Neural progenitor cell (in vitro differentiated cells): Measurements from ENCODE around the gene CCDC91. TPM values are rescaled to one million over a fixed set of nuclear protein-coding genes. Genes with fewer than 3 reads are reported as not detected.

ENCODE experiments used
- DNase-seq: peaks from one replicate; pipeline ENCODE4 v3.0.0-alpha.2; 2016; ENCODE audit warnings: low spot score
- H2AFZ ChIP-seq: fragments of 200-600 bp; sonication (generic); replicated peaks from 2 replicates; pipeline ENCODE4 v1.6.1; 2016; ENCODE audit warnings: antibody characterized with exemption
- H3F3A ChIP-seq: fragments of 200-600 bp; sonication (generic); 2 replicates; pipeline ENCODE4 v1.6.1; 2016; ENCODE audit warnings: antibody characterized with exemption, low read depth
- H3K27ac ChIP-seq: fragments of 200-600 bp; sonication (generic); 2 replicates; pipeline ENCODE4 v1.5.1; 2016; ENCODE audit warnings: mild to moderate bottlenecking
- H3K27me3 ChIP-seq: fragments of 200-600 bp; sonication (generic); 2 replicates; pipeline ENCODE4 v1.6.1; 2016; ENCODE audit warnings: mild to moderate bottlenecking, moderate library complexity
- H3K36me3 ChIP-seq: fragments of 200-600 bp; sonication (generic); 2 replicates; pipeline ENCODE4 v1.5.1; 2016
- H3K4me1 ChIP-seq: fragments of 200-600 bp; sonication (generic); 2 replicates; pipeline ENCODE4 v1.6.1; 2016; ENCODE audit warnings: mixed run types
- H3K4me2 ChIP-seq: fragments of 200-600 bp; sonication (generic); 2 replicates; pipeline ENCODE4 v1.6.1; 2016
- H3K4me3 ChIP-seq: fragments of 200-600 bp; sonication (generic); 2 replicates; pipeline ENCODE4 v1.5.1; 2016
- H3K79me2 ChIP-seq: fragments of 200-600 bp; sonication (generic); 2 replicates; pipeline ENCODE4 v1.6.1; 2016; ENCODE audit warnings: low read depth
- H3K9ac ChIP-seq: fragments of 200-600 bp; sonication (generic); 2 replicates; pipeline ENCODE4 v1.6.1; 2016
- H3K9me3 ChIP-seq: fragments of 200-600 bp; sonication (generic); 2 replicates; pipeline ENCODE4 v1.5.1; 2016; ENCODE audit warnings: low read depth
- H4K20me1 ChIP-seq: fragments of 200-600 bp; sonication (generic); 2 replicates; pipeline ENCODE4 v1.6.1; 2016; ENCODE audit warnings: low read depth
- H3K27ac Mint-ChIP-seq: 3 replicates; pipeline ENCODE4 v1.8.0; 2021; ENCODE audit warnings: mixed read lengths
- H3K27me3 Mint-ChIP-seq: 2 replicates; pipeline ENCODE4 v1.8.0; 2022; ENCODE audit warnings: low read depth, mild to moderate bottlenecking, inconsistent platforms, moderate library complexity, mixed read lengths; ENCODE audit not compliant: insufficient read depth
- H3K36me3 Mint-ChIP-seq: 3 replicates; pipeline ENCODE4 v1.8.0; 2021; ENCODE audit warnings: mixed read lengths
- H3K4me1 Mint-ChIP-seq: 3 replicates; pipeline ENCODE4 v1.8.0; 2021; ENCODE audit warnings: mixed read lengths
- H3K4me3 Mint-ChIP-seq: 3 replicates; pipeline ENCODE4 v1.8.0; 2021; ENCODE audit warnings: mild to moderate bottlenecking, moderate library complexity, mixed read lengths
- H3K9me3 Mint-ChIP-seq: 3 replicates; pipeline ENCODE4 v1.8.0; 2020; ENCODE audit warnings: mixed read lengths
- CTCF ChIP-seq: fragments of 200-600 bp; sonication (generic); IDR thresholded peaks from 2 replicates; pipeline ENCODE4 v1.5.1; 2017; ENCODE audit warnings: antibody characterized with exemption, mild to moderate bottlenecking
- EZH2 ChIP-seq: fragments of 200-600 bp; sonication (generic); IDR thresholded peaks from 2 replicates; pipeline ENCODE4 v1.6.1; 2017; ENCODE audit warnings: antibody characterized with exemption, mild to moderate bottlenecking, moderate library complexity
- EZH2phosphoT487 ChIP-seq: fragments of 200-600 bp; sonication (generic); IDR thresholded peaks from 2 replicates; pipeline ENCODE4 v1.6.1; 2017; ENCODE audit warnings: antibody characterized with exemption
- total RNA-seq: library from RNA; depleted of rRNA; stranded (reverse); fragments of >200 nt; gene quantifications from 2 replicates; pipeline ENCODE4 v1.2.3, GENCODE V29; 2015; ENCODE audit warnings: low replicate concordance

Gene CCDC91
- total RNA-seq, 1 donor from 2014 or later = 35.8 TPM

GRCh38 chr12:28390206-28390605 lies 199.9 kb downstream of the CCDC91 start:
- Mint-ChIP-seq H3K9me3 (no peaks in the 10 kb centered on the region), H3K36me3 (no peaks in the 10 kb centered on the region), H3K27me3 (no peaks in the 10 kb centered on the region), H3K4me3 (no peak overlapping the region), H3K4me1 (peaks cover 3% of the 10 kb centered on the region), H3K27ac (no peak overlapping the region)
- Histone ChIP-seq H3K4me2 (no peak overlapping the region), H3K79me2 (no peaks in the 10 kb centered on the region), H3K9me3 (no peaks in the 10 kb centered on the region), H3K27ac (no peak overlapping the region), H4K20me1 (no peaks in the 10 kb centered on the region), H3K4me3 (no peak overlapping the region), H3K36me3 (no peaks in the 10 kb centered on the region), H3K27me3 (no peaks in the 10 kb centered on the region), H3K9ac (no peak overlapping the region), H2AFZ (no peak overlapping the region), H3F3A (no peaks in the 10 kb centered on the region), H3K4me1 (peaks cover 6% of the 10 kb centered on the region)
- no peak for DNase-seq
- TF ChIP-seq EZH2 = no peak
- no peak for TF ChIP-seq CTCF
- no peak for TF ChIP-seq EZH2phosphoT487

- no peaks in the 10 kb centered on the region for H3K36me3 ChIP-seq
Measured at GRCh38 chr12:28390761-28391385, 200.6 kb downstream of the CCDC91 start.

GRCh38 chr12:28409892-28410291 lies 219.6 kb downstream of the CCDC91 start:
- H3K36me3 ChIP-seq = no peaks in the 10 kb centered on the region
- H4K20me1 ChIP-seq = no peaks in the 10 kb centered on the region
- H3K9me3 Mint-ChIP-seq = no peaks in the 10 kb centered on the region

More at GRCh38 chr12:28390761-28391385, 200.6 kb downstream of the CCDC91 start:
- Mint-ChIP-seq H3K27me3 (no peaks in the 10 kb centered on the region), H3K36me3 (no peaks in the 10 kb centered on the region), H3K27ac (no peak overlapping the region), H3K4me3 (no peak overlapping the region), H3K4me1 (peaks cover 3% of the 10 kb centered on the region), H3K9me3 (no peaks in the 10 kb centered on the region)
- H3K9ac ChIP-seq = no peak overlapping the region
- H3K79me2 ChIP-seq = no peaks in the 10 kb centered on the region
- H3K27me3 ChIP-seq = no peaks in the 10 kb centered on the region
- peaks cover 6% of the 10 kb centered on the region for H3K4me1 ChIP-seq
- H2AFZ ChIP-seq = no peak overlapping the region
- H3F3A ChIP-seq = no peaks in the 10 kb centered on the region
- DNase-seq = no peak
- no peak for TF ChIP-seq EZH2
- no peak for TF ChIP-seq EZH2phosphoT487
- no peak for TF ChIP-seq CTCF
- H4K20me1 ChIP-seq = no peaks in the 10 kb centered on the region
- no peaks in the 10 kb centered on the region for H3K9me3 ChIP-seq
- no peak overlapping the region for H3K4me2 ChIP-seq
- H3K4me3 ChIP-seq = no peak overlapping the region
- no peak overlapping the region for H3K27ac ChIP-seq

More at GRCh38 chr12:28409892-28410291, 219.6 kb downstream of the CCDC91 start:
- Histone ChIP-seq H3K9me3 (no peaks in the 10 kb centered on the region), H2AFZ (no peak overlapping the region), H3K79me2 (no peaks in the 10 kb centered on the region), H3K27me3 (no peaks in the 10 kb centered on the region), H3K27ac (no peak overlapping the region), H3K9ac (no peak overlapping the region), H3K4me3 (no peak overlapping the region), H3K4me2 (no peak overlapping the region), H3F3A (no peaks in the 10 kb centered on the region), H3K4me1 (no peaks in the 10 kb centered on the region)
- Mint-ChIP-seq H3K4me1 (no peaks in the 10 kb centered on the region), H3K4me3 (no peak overlapping the region), H3K27me3 (no peaks in the 10 kb centered on the region), H3K36me3 (no peaks in the 10 kb centered on the region), H3K27ac (no peak overlapping the region)
- DNase-seq = no peak
- TF ChIP-seq CTCF (no peak), EZH2phosphoT487 (no peak), EZH2 (no peak)
